ENCODE measurements around the gene ITIH1.

ITIH1 gene

GRCh38 chr3:52836986-52837385 lies 59.6 kb downstream of the ITIH1 start:
- TF ChIP-seq, protein P1, sequence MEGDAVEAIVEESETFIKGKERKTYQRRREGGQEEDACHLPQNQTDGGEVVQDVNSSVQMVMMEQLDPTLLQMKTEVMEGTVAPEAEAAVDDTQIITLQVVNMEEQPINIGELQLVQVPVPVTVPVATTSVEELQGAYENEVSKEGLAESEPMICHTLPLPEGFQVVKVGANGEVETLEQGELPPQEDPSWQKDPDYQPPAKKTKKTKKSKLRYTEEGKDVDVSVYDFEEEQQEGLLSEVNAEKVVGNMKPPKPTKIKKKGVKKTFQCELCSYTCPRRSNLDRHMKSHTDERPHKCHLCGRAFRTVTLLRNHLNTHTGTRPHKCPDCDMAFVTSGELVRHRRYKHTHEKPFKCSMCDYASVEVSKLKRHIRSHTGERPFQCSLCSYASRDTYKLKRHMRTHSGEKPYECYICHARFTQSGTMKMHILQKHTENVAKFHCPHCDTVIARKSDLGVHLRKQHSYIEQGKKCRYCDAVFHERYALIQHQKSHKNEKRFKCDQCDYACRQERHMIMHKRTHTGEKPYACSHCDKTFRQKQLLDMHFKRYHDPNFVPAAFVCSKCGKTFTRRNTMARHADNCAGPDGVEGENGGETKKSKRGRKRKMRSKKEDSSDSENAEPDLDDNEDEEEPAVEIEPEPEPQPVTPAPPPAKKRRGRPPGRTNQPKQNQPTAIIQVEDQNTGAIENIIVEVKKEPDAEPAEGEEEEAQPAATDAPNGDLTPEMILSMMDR (IDR thresholded peaks at IDR 0.05; ENCODE audit: low read depth, low read length, missing control alignments): no peak
- in situ Hi-C loops (cut with HindIII; ENCODE audit: low sequenced_read_pairs): loop anchor here (5.0 kb wide), 2 partner anchors 55 to 60 kb away; partner anchors contain the start of gene STIMATE
- H3K4me3 ChIP-seq (ENCODE audit: low read depth, low read length): no peak overlapping the region
- no peak for DNase-seq (ENCODE audit: low read depth)

GRCh38 chr3:52838561-52839267 lies 61.3 kb downstream of the ITIH1 start:
- in situ Hi-C loops (cut with HindIII; ENCODE audit: low sequenced_read_pairs): loop anchor here (5.0 kb wide), 2 partner anchors 56 to 59 kb away; partner anchors contain the start of gene STIMATE
- TF ChIP-seq, protein P1 (IDR thresholded peaks at IDR 0.05; ENCODE audit: low read depth, low read length, missing control alignments): no peak
- no peak for DNase-seq (ENCODE audit: low read depth)
- no peak overlapping the region for H3K4me3 ChIP-seq (ENCODE audit: low read depth, low read length)

- DNase-seq (ENCODE audit: low read depth): no peak
- H3K4me3 ChIP-seq (ENCODE audit: low read depth, low read length): no peak overlapping the region
- TF ChIP-seq, protein P1 (IDR thresholded peaks at IDR 0.05; ENCODE audit: low read depth, low read length, missing control alignments): no peak
- in situ Hi-C loops (cut with HindIII; ENCODE audit: low sequenced_read_pairs): loop anchor here (5.0 kb wide), 2 partner anchors 57 to 58 kb away; partner anchors contain the start of gene STIMATE
These were observed 61.8 kb downstream of the ITIH1 start for GRCh38 chr3:52839268-52839575.

GRCh38 chr3:52839892-52840545 lies 62.6 kb downstream of the ITIH1 start:
- no peak for DNase-seq (ENCODE audit: low read depth)
- TF ChIP-seq, protein P1 (IDR thresholded peaks at IDR 0.05; ENCODE audit: low read depth, low read length, missing control alignments): no peak
- in situ Hi-C loops (cut with HindIII; ENCODE audit: low sequenced_read_pairs): loop anchor here (5.0 kb wide), 2 partner anchors 57 to 58 kb away; partner anchors contain the start of gene STIMATE
- H3K4me3 ChIP-seq (ENCODE audit: low read depth, low read length): no peak overlapping the region

- TF ChIP-seq, protein P1 (IDR thresholded peaks at IDR 0.05; ENCODE audit: low read depth, low read length, missing control alignments): no peak
- DNase-seq (ENCODE audit: low read depth): no peak
- in situ Hi-C loops (cut with HindIII; ENCODE audit: low sequenced_read_pairs): no loop called here
- H3K4me3 ChIP-seq (ENCODE audit: low read depth, low read length): no peak overlapping the region
These were observed 64.0 kb downstream of the ITIH1 start for GRCh38 chr3:52841211-52841980.
